ENCODE measurements around the gene GPC3.

GRCh38 chrX:133953785-133954355, 31.5 kb downstream of the GPC3 start:
- TF ChIP-seq POLR2A (IDR thresholded peaks at IDR 0.05) (no peak), CTCF (IDR thresholded peaks at IDR 0.05) (no peak)

All from suprapubic skin (tissue), 3 donors.